ENCODE data around the gene PRKCZ.

The PRKCZ gene

DNA sequence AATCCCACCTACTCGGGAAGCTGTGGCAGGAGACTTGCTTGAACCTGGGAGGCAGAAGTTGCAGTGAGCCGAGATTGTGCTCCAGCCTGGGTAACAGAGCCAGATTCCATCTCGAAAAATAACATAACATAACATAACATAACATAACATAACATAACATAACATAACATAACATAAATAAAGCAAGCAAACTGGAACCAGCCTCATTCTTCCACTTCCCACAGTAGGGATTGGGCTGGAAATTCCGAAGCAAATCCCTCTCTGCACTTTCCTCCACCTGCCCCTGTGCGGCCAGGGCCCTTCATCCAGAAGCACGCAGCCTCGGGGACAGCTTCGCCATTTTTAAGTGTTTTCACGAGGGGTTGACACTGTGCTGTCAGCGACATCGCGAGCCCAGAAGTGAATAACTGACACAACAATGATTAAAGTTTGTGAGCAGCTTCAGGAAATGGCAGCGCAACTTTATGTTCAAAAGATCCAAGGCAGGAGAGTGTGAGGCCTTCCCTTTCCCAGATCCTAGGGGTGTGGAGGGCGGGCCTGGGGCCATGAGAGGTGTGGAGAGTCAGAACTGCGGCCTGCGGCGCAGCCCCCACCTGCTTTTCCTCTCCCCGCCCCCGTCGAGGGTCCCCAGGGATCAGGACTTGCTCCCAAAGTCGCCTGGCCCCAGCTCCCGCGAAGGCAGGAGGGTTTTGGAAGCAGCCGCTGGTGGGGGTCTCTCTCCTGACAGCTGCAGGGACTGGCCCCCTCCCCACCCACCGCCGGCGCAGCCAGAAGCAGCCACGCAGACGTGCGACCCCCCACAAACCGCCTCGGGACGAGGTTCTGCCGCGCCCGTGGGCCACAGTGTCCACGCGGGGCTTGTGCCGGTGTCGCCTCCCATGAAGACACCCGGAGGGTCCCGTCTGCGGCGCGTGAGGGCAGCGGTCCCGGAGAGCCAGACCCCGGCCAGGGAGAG lies 31.7 kb upstream of the PRKCZ start:
- no peaks in the 10 kb centered on the region for H3K9me3 ChIP-seq (ENCODE audit: control insufficient read depth, low read length)
- peaks cover 59% of the 10 kb centered on the region for H3K27me3 ChIP-seq (ENCODE audit: control insufficient read depth, insufficient read depth, low read length)
- H3K4me1 ChIP-seq (ENCODE audit: control insufficient read depth, insufficient read depth, low read length), result no peaks in the 10 kb centered on the region
- H3K4me3 ChIP-seq (ENCODE audit: low read length), result no peak overlapping the region
- H3K9ac ChIP-seq (ENCODE audit: low read length), result no peak overlapping the region
- no peaks in the 10 kb centered on the region for H3K36me3 ChIP-seq (ENCODE audit: control insufficient read depth, insufficient read depth, low read length)

DNA sequence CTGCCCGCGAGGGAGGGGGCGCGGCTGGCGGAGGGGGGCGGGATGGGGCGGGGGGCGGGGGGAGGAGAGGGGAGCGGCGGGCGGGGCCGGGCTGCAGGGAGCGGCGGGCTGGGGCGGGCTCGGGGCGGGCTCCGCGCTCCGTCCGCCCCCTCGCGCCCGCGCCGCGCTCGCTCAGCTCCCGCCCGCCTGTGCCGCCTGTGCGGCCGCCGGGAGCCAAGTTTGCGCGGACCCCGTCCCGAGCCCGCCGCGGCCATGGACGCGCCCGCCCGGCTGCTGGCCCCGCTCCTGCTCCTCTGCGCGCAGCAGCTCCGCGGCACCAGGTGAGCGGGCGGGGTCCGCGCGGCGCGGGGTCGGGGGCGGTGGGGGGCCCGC lies 31.1 kb upstream of the PRKCZ start, which contains the start of gene GABRD:
GABRD (plus strand) TSS at position 174 of the 372 bp plus-strand sequence; CDS start at position 253, 79 bp downstream.
- Histone ChIP-seq H3K4me1 (ENCODE audit: control insufficient read depth, insufficient read depth, low read length) (no peaks in the 10 kb centered on the region), H3K9me3 (ENCODE audit: control insufficient read depth, low read length) (no peaks in the 10 kb centered on the region), H3K9ac (ENCODE audit: low read length) (no peak within 1 kb of the TSS), H3K4me3 (ENCODE audit: low read length) (no peak within 1 kb of the TSS), H3K27me3 (ENCODE audit: control insufficient read depth, insufficient read depth, low read length) (peaks cover 59% of the 10 kb centered on the region), H3K36me3 (ENCODE audit: control insufficient read depth, insufficient read depth, low read length) (no peaks in the 10 kb centered on the region)

DNA sequence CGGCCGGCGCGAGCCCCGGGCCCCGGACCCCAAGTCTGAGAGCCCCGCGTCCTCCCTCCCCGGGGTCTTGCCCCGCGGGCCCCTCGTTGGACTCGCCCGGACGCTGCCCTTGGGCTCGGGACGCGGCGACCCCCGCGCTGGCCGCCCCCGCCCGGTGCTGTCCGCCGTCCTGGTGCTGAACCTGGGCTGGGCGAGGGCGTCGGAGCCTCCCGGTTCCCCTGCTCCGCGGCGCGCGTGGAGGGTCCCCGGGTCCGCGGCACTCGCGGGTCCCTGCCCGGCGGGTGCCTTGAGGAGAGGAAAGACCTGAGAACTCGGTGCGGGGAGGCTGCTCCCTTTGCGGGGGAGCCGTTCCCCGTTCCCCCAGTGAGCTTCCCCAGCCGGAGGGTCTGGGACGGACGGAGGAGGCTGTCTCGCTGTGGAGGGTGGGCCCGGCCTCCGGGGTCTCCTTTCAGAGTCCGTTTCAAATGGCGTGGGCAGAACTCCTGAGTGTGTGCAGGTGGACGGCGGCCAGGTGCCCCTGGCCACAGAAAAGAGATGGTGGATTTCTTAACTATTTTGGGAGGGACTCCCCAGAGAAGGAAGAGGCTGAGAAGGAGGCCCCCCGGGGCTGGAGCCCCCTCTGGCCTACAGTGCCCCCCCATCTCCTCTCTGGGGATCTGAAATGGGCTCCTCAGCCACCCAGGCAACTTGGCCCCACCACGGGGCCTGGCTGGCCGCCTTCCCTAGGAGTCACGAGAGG lies 30.5 kb upstream of the PRKCZ start:
- Histone ChIP-seq H3K4me3 (ENCODE audit: low read length) (no peak overlapping the region), H3K36me3 (ENCODE audit: control insufficient read depth, insufficient read depth, low read length) (no peaks in the 10 kb centered on the region), H3K27me3 (ENCODE audit: control insufficient read depth, insufficient read depth, low read length) (peaks cover 65% of the 10 kb centered on the region), H3K9ac (ENCODE audit: low read length) (no peak overlapping the region), H3K4me1 (ENCODE audit: control insufficient read depth, insufficient read depth, low read length) (no peaks in the 10 kb centered on the region), H3K9me3 (ENCODE audit: control insufficient read depth, low read length) (no peaks in the 10 kb centered on the region)

GRCh38 chr1:2020310-2020655 lies 29.9 kb upstream of the PRKCZ start:
- H3K9me3 ChIP-seq (ENCODE audit: control insufficient read depth, low read length), result no peaks in the 10 kb centered on the region
- H3K4me1 ChIP-seq (ENCODE audit: control insufficient read depth, insufficient read depth, low read length), result no peaks in the 10 kb centered on the region
- H3K9ac ChIP-seq (ENCODE audit: low read length), result no peak overlapping the region
- H3K4me3 ChIP-seq (ENCODE audit: low read length), result no peak overlapping the region
- peaks cover 63% of the 10 kb centered on the region for H3K27me3 ChIP-seq (ENCODE audit: control insufficient read depth, insufficient read depth, low read length)
- H3K36me3 ChIP-seq (ENCODE audit: control insufficient read depth, insufficient read depth, low read length), result no peaks in the 10 kb centered on the region

DNA sequence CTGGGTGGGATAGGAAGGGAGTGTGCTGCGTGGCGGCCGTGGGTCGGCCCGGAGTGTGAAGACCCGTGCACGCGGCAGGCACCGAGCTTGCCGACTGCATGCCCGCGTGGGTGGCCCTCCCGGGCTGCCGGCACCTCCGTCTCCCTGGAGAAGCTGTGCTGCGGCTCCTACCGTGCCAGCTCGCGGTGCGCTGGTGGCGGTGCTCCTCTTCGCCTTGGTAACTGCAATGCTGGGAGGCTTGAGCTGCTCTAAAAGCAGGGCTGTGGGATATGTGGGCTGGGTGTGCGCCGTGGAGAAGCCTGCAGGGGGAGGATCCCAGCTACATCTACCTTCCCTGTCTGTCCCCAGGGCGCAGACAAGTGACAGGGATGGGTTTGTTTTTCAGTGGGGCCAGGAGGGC lies 28.7 kb upstream of the PRKCZ start:
- Histone ChIP-seq H3K27me3 (ENCODE audit: control insufficient read depth, insufficient read depth, low read length) (peaks cover 57% of the 10 kb centered on the region), H3K9ac (ENCODE audit: low read length) (no peak overlapping the region)

DNA sequence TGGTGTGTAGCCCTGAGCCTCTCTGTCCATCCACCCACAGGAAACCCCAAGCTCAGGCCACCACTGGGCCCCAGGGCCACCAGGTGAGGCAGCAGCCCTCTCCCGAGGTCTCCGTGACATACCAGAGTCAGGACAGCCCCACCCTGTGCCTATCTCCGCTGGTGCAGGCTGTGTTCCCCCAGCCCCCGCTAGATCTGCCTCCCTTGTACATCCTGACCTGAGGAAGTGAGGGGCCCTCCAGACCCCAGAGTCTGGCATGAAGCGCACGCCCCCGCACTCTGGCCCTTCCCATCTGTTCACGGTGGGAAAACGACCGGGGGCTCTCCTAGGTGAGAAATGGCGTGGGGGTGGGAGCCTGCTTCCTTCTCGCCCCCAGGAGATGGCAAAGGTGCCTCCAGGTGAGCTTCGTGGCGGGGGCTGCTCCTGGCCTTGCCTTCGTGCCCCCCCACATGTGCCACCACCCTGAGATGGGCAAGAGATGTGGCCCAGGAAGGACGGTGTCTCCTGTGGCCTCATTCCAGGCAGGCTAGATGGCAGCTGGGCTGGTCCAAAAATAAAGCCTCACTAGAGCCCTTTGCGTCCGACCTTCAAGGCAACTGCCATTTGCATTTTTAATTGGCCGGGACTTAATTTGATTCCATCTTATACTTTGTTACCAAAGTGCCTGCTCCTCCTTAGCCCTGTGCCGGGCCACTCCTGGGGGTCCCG lies 28.0 kb upstream of the PRKCZ start:
- Histone ChIP-seq H3K36me3 (ENCODE audit: control insufficient read depth, insufficient read depth, low read length) (no peaks in the 10 kb centered on the region), H3K4me1 (ENCODE audit: control insufficient read depth, insufficient read depth, low read length) (no peaks in the 10 kb centered on the region), H3K9me3 (ENCODE audit: control insufficient read depth, low read length) (no peaks in the 10 kb centered on the region), H3K9ac (ENCODE audit: low read length) (no peak overlapping the region), H3K27me3 (ENCODE audit: control insufficient read depth, insufficient read depth, low read length) (peaks cover 57% of the 10 kb centered on the region), H3K4me3 (ENCODE audit: low read length) (no peak overlapping the region)

More for the DNA sequence above, 28.7 kb upstream of the PRKCZ start:
- H3K4me3 ChIP-seq (ENCODE audit: low read length), result no peak overlapping the region
- H3K36me3 ChIP-seq (ENCODE audit: control insufficient read depth, insufficient read depth, low read length), result no peaks in the 10 kb centered on the region
- H3K9me3 ChIP-seq (ENCODE audit: control insufficient read depth, low read length), result no peaks in the 10 kb centered on the region
- H3K4me1 ChIP-seq (ENCODE audit: control insufficient read depth, insufficient read depth, low read length), result no peaks in the 10 kb centered on the region

DNA sequence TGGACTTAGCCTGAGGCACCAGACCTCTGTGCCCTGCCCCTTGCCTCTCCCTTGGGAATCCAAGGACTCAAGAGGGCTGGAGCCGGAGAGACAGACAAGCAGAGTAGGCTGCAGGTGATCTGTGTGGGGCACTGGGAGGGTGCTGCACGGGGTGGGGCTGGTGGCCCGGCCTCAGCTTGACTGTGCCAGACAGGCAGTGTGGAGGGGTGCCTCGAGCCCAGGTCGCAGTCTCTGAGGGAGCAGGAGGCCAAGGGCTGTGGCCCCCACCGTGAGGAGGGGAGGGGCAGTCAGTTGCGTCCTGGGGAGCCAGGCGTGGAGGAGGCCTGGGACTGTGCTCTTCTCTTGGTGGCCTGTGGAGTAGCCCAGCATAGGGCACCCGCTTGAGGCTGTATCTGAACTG lies 27.0 kb upstream of the PRKCZ start:
- H3K4me1 ChIP-seq (ENCODE audit: control insufficient read depth, insufficient read depth, low read length), result no peaks in the 10 kb centered on the region
- peaks cover 49% of the 10 kb centered on the region for H3K27me3 ChIP-seq (ENCODE audit: control insufficient read depth, insufficient read depth, low read length)
- no peak overlapping the region for H3K4me3 ChIP-seq (ENCODE audit: low read length)

GRCh38 chr1:2024451-2024850 lies 25.8 kb upstream of the PRKCZ start:
- Histone ChIP-seq H3K9ac (ENCODE audit: low read length) (no peak overlapping the region), H3K4me1 (ENCODE audit: control insufficient read depth, insufficient read depth, low read length) (no peaks in the 10 kb centered on the region), H3K36me3 (ENCODE audit: control insufficient read depth, insufficient read depth, low read length) (no peaks in the 10 kb centered on the region), H3K9me3 (ENCODE audit: control insufficient read depth, low read length) (no peaks in the 10 kb centered on the region), H3K27me3 (ENCODE audit: control insufficient read depth, insufficient read depth, low read length) (peaks cover 41% of the 10 kb centered on the region), H3K4me3 (ENCODE audit: low read length) (no peak overlapping the region)

More for the DNA sequence above, 27.0 kb upstream of the PRKCZ start:
- H3K9me3 ChIP-seq (ENCODE audit: control insufficient read depth, low read length), result no peaks in the 10 kb centered on the region
- H3K36me3 ChIP-seq (ENCODE audit: control insufficient read depth, insufficient read depth, low read length), result no peaks in the 10 kb centered on the region
- H3K9ac ChIP-seq (ENCODE audit: low read length), result no peak overlapping the region

DNA sequence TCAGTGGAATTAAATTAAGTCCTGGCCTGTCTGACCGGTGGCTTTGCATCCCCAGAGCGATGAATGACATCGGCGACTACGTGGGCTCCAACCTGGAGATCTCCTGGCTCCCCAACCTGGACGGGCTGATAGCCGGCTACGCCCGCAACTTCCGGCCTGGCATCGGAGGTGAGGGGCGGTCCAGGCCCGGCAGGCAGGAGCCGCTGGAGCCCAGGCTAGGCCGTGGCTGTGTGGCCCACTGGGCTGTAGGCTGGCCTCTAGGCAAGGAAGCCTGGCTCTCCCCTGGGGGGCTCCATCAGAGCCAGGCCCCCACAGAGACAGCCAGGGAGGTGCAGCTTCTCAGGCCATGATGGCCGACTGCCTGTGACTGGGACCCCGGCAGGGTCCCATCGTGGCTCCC lies 25.3 kb upstream of the PRKCZ start:
- Histone ChIP-seq H3K36me3 (ENCODE audit: control insufficient read depth, insufficient read depth, low read length) (no peaks in the 10 kb centered on the region), H3K9ac (ENCODE audit: low read length) (no peak overlapping the region), H3K27me3 (ENCODE audit: control insufficient read depth, insufficient read depth, low read length) (peaks cover 36% of the 10 kb centered on the region), H3K4me3 (ENCODE audit: low read length) (no peak overlapping the region), H3K9me3 (ENCODE audit: control insufficient read depth, low read length) (no peaks in the 10 kb centered on the region), H3K4me1 (ENCODE audit: control insufficient read depth, insufficient read depth, low read length) (no peaks in the 10 kb centered on the region)

- Histone ChIP-seq H3K27me3 (ENCODE audit: control insufficient read depth, insufficient read depth, low read length) (peaks cover 30% of the 10 kb centered on the region), H3K36me3 (ENCODE audit: control insufficient read depth, insufficient read depth, low read length) (no peaks in the 10 kb centered on the region), H3K4me1 (ENCODE audit: control insufficient read depth, insufficient read depth, low read length) (no peaks in the 10 kb centered on the region), H3K9me3 (ENCODE audit: control insufficient read depth, low read length) (no peaks in the 10 kb centered on the region), H3K9ac (ENCODE audit: low read length) (no peak overlapping the region), H3K4me3 (ENCODE audit: low read length) (no peak overlapping the region)
Measured at GRCh38 chr1:2025491-2025981, 24.7 kb upstream of the PRKCZ start.

GRCh38 chr1:2027961-2028583 lies 22.1 kb upstream of the PRKCZ start:
- no peaks in the 10 kb centered on the region for H3K9me3 ChIP-seq (ENCODE audit: control insufficient read depth, low read length)
- H3K4me1 ChIP-seq (ENCODE audit: control insufficient read depth, insufficient read depth, low read length), result no peaks in the 10 kb centered on the region
- H3K27me3 ChIP-seq (ENCODE audit: control insufficient read depth, insufficient read depth, low read length), result peaks cover 18% of the 10 kb centered on the region
- H3K9ac ChIP-seq (ENCODE audit: low read length), result no peak overlapping the region
- no peak overlapping the region for H3K4me3 ChIP-seq (ENCODE audit: low read length)
- no peaks in the 10 kb centered on the region for H3K36me3 ChIP-seq (ENCODE audit: control insufficient read depth, insufficient read depth, low read length)
